GM19468 (cell line): ENCODE data around the gene PCDHGA8.
"Not testable (repeated sequence)": the region's sequence is repeated elsewhere in the genome, so short reads cannot be mapped to it uniquely, and the experiment has no call there.

ENCODE experiments used
- ATAC-seq: cut with Tn5 transposase; IDR thresholded peaks from one replicate; pipeline ENCODE4 v1.9.1; 2021; ENCODE audit warnings: mild to moderate bottlenecking, moderate library complexity, moderate number of reproducible peaks; ENCODE audit not compliant: unreplicated experiment; ENCODE audit errors: extremely low read depth

PCDHGA8 gene

DNA sequence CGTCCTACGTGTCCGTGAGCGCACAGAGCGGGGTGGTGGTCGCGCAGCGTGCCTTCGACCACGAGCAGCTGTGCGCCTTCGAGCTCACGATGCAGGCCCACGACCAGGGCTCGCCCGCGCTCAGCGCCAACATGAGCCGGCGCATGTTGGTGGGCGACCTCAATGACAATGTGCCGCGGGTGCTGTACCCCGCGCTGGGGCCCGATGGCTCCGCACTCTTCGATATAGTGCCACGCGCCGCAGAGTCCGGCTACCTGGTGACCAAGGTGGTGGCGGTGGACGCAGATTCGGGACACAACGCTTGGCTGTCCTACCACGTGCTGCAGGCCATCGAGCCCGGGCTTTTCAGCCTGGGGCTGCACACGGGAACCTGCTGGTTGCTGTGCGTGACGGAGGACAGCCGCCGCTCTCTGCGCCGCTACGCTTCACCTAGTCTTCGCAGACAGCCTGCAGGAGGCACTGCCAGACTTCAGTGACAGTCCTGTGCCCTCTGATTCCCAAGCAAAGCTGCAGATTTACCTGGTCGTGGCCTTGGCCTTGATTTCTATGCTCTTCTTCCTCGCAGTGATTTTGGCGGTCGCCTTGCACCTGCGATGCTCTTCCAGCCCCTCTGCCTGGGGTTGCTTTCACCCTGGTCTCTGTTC, 35.5 kb downstream of the PCDHGA8 start:
- ATAC-seq = no peak

DNA sequence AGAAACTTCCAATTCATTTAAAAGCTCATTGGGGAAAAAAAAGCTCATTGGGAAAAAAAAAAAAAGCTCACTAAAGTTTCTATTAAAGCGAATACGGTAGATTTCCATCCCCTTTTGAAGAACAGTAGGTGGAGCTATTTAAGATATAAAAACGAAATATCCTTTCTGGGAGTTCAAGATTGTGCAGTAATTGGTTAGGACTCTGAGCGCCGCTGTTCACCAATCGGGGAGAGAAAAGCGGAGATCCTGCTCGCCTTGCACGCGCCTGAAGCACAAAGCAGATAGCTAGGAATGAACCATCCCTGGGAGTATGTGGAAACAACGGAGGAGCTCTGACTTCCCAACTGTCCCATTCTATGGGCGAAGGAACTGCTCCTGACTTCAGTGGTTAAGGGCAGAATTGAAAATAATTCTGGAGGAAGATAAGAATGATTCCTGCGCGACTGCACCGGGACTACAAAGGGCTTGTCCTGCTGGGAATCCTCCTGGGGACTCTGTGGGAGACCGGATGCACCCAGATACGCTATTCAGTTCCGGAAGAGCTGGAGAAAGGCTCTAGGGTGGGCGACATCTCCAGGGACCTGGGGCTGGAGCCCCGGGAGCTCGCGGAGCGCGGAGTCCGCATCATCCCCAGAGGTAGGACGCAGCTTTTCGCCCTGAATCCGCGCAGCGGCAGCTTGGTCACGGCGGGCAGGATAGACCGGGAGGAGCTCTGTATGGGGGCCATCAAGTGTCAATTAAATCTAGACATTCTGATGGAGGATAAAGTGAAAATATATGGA, 38.1 kb downstream of the PCDHGA8 start, which contains the start of gene PCDHGA12:
TSS of gene PCDHGA12 (plus strand) at position 176 of the 782 bp plus-strand sequence. CDS start at position 429, 253 bp downstream.
- peak; percentile 86 for ATAC-seq

DNA sequence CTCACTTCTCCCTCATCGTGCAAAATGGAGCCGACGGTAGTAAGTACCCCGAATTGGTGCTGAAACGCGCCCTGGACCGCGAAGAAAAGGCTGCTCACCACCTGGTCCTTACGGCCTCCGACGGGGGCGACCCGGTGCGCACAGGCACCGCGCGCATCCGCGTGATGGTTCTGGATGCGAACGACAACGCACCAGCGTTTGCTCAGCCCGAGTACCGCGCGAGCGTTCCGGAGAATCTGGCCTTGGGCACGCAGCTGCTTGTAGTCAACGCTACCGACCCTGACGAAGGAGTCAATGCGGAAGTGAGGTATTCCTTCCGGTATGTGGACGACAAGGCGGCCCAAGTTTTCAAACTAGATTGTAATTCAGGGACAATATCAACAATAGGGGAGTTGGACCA, 38.9 kb downstream of the PCDHGA8 start:
- no peak for ATAC-seq

DNA sequence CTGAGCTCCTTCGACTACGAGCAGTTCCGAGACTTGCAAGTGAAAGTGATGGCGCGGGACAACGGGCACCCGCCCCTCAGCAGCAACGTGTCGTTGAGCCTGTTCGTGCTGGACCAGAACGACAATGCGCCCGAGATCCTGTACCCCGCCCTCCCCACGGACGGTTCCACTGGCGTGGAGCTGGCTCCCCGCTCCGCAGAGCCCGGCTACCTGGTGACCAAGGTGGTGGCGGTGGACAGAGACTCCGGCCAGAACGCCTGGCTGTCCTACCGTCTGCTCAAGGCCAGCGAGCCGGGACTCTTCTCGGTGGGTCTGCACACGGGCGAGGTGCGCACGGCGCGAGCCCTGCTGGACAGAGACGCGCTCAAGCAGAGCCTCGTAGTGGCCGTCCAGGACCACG, 39.9 kb downstream of the PCDHGA8 start:
- not testable (repeated sequence) for ATAC-seq

DNA sequence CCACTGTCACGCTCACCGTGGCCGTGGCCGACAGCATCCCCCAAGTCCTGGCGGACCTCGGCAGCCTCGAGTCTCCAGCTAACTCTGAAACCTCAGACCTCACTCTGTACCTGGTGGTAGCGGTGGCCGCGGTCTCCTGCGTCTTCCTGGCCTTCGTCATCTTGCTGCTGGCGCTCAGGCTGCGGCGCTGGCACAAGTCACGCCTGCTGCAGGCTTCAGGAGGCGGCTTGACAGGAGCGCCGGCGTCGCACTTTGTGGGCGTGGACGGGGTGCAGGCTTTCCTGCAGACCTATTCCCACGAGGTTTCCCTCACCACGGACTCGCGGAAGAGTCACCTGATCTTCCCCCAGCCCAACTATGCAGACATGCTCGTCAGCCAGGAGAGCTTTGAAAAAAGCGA, 40.3 kb downstream of the PCDHGA8 start:
- ATAC-seq = not testable (repeated sequence)

DNA sequence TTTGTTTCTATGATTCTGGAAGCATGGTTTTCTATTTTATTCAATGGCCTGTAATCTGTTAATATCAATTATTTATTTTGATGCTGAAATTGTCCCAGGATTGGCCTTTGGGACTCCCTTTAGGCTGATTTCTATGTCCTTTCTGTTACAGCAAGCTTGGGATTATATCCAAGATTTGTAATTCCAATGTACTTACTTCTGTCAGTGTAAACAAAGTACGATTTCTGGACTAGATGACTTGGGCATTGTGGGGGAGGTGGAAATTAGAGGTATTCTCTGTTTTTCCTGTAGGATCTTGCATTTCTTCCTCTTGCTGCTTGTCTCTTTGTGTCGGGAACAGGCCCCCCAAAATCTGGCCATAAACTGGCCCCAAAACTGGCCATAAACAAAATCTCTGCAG, 41.6 kb downstream of the PCDHGA8 start:
- no peak for ATAC-seq

DNA sequence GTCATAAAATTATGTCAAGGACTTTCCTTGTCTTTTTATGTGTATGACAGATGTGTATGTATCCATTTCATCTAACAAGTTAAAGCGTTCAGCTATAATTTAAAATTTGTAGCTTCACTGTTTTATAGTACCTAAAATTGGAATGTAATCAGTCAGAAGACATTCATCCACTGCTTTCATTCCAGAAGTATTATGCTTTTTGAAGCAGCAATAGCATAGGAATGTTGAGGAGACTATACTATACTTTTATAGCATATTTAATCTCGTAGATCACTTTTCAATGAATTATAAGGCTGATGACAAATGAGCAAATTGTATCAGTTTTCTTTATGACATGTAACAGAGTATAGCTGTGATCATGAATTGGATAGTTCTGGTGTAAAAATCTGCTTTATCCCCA, 44.8 kb downstream of the PCDHGA8 start:
- no peak for ATAC-seq

DNA sequence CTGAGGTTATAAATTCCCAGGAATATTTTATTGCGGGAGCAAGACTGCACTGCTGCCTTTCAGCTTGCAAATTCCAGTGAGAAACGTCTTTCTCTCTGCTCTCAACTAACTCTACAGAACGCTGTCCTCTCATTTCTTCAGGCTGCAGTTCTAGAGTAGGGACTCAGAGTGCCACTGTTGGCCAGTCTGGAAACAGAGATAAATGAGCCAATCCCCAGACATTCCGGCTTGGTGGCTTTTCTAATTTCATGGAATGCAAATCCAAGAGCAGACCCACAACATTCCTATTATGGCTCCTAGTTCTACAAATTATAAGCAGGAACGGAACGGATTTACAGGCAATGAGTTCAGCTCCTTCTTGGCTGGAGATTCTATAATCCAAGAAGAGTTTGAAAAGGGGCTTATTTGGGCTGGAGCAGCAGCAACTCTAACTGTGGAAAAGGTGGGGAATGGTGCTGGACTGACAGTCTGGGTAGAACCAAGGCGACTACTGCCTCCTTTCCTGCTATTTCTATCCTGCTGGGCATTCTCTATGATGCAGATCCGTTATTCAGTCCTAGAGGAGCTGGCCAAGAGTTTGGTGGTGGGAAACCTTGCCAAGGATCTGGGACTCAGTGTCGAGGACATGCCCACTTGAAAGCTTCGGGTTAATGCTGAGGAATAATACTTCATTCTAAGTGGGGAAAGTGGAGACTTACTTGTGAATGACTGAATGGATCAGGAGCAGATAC, 47.1 kb downstream of the PCDHGA8 start:
- no peak for ATAC-seq

DNA sequence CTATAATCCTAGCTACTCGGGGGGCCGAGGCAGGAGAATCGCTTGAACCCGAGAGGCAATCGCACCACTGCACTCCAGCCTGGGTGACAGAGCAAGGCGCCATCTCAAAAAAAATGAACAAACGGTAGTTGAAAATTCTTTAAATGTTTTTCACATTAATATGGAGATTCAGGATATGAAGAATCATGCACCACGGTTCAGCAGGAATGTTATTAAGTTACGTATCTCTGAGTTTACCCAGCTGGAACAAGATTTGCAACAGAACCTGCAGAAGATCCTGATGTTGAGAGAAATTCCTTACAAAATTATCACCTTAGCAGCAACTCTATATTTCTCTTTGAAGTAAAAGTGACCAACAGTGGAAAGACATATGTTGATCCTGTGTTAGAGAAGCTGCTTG, 47.9 kb downstream of the PCDHGA8 start:
- no peak for ATAC-seq

DNA sequence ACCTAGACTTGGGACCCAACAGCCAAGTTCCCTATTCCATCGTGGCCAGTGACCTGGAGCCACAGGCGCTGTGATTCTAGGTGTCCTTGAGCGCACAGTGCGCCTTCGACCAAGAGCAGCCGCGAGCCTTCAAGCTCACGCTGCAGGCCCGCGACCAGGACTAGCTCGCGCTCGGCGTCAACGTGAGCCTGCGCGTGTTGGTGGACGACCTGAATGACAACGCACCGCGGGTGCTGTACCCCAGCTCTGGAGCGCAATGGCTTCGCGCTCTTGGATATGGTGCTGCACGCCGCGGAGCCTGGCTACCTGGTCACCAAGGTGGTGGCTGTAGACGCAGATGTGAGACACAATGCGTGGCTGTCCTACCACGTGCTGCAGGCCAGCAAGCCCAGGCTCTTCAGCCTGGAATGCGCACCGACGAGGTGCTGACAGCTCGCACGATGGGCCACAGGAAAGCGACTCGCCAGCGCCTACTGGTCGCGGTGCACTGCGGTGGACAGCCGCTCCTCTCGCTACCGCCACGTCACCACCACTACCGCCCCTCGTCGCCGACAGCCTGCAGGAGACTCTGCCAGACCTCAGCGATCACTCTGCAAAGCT, 49.2 kb downstream of the PCDHGA8 start:
- no peak for ATAC-seq
